GF-D8 (cell line): ENCODE measurements around the gene HOXA3.
A peak's percentile ranks its signal among the peaks of the same experiment; 100 is the strongest.

Experiments used
- DNase-seq: peaks from one replicate; lab custom pipeline; 2025; lab: John Stamatoyannopoulos, UW

The HOXA3 gene

GRCh38 chr7:27189295-27189996 is 37.1 kb upstream of the HOXA3 start:
- peak; percentile 65 for DNase-seq

- peak; percentile 83 for DNase-seq
Measured at GRCh38 chr7:27188386-27189294, 36.3 kb upstream of the HOXA3 start.

GRCh38 chr7:27187475-27188385 is 35.3 kb upstream of the HOXA3 start:
- no peak for DNase-seq

- DNase-seq = no peak
Measured at GRCh38 chr7:27186668-27187474, 34.5 kb upstream of the HOXA3 start.

GRCh38 chr7:27185854-27186667 is 33.7 kb upstream of the HOXA3 start:
- no peak for DNase-seq

- peak; percentile 99 for DNase-seq
Measured at GRCh38 chr7:27185013-27185853, 32.9 kb upstream of the HOXA3 start, which contains the start of gene HOXA11. TSS of gene HOXA11 (minus strand) at chr7:27185232. CDS start at chr7:27185144, 88 bp downstream.

- DNase-seq = no peak
Measured at GRCh38 chr7:27184337-27185012, 32.1 kb upstream of the HOXA3 start.

- DNase-seq = no peak
Measured at GRCh38 chr7:27183682-27184336, 31.4 kb upstream of the HOXA3 start.

- DNase-seq = no peak
Measured at GRCh38 chr7:27182861-27183681, 30.7 kb upstream of the HOXA3 start.

GRCh38 chr7:27182285-27182841 is 30.0 kb upstream of the HOXA3 start:
- no peak for DNase-seq

GRCh38 chr7:27181795-27182275 is 29.5 kb upstream of the HOXA3 start:
- no peak for DNase-seq

GRCh38 chr7:27180431-27181420 is 28.3 kb upstream of the HOXA3 start:
- no peak for DNase-seq

- no peak for DNase-seq
Measured at GRCh38 chr7:27179503-27180430, 27.4 kb upstream of the HOXA3 start.

GRCh38 chr7:27179030-27179429 is 26.6 kb upstream of the HOXA3 start:
- DNase-seq = no peak
